ENCODE results near the gene DNPH1. TPM values are rescaled to one million over a fixed set of nuclear protein-coding genes. Genes with fewer than 3 reads are reported as not detected.

DNPH1 gene
- total and polyA plus RNA-seq, 2 of the 8 experiments (the other 6 are each of a cell fraction or from before 2014, with no cell fraction given): 33.9 to 134 TPM

DNA sequence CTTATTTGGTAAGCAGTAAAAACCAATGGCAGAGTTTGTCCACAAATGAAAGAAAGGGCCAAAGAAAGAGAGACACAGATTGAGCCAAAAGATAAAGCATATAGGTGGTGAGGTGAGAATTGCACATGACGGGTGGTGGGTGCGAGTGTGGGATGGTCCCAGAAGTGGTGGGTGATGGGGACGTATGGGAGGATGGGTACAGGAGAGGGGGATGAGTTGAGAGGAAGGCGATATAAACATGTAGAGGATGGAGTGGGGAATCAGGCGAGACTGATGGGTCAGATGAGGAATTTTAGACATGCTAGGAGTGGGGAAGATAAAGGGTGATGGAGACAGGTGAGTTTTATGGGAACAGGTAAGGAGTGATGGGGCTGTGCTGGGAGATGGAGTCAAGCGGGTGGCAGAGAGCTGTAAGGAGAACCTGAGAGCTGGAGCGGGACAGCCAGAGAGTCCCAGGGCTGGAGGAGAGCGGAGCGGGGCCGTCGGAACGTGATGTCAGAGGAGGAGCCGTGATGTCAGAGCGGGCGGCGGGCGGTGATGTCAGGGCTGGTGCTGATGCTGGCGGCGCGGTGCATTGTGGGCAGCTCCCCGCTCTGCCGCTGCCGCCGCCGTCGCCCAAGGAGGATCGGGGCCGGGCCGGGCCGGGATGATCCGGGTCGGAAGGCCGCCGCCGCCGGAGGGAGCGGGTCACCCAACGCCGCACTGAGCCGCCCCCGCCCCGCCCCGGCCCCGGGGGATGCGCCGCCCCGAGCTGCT, 13.8 kb upstream of the DNPH1 start, which contains the start of gene TTBK1 (continued):
- no peak for TF ChIP-seq CHD7 (IDR thresholded peaks at IDR 0.05; ENCODE audit: insufficient replicate concordance, low read length)
- peak; percentile 99 for TF ChIP-seq CREB1 (IDR thresholded peaks at IDR 0.05)
- TF ChIP-seq EP300 (IDR thresholded peaks at IDR 0.05; ENCODE audit: borderline replicate concordance in 1 of 2, low read depth in 2 of 2, low read length in 2 of 2): no peak
- peak; percentile 42; the same call in 1 of the 2 replicates for TF ChIP-seq YY1 (IDR thresholded peaks at IDR 0.05; ENCODE audit: low read depth, low read length)
- no peak for TF ChIP-seq JUND (IDR thresholded peaks at IDR 0.05; ENCODE audit: low read length)
